GM21526 (cell line): Measurements from ENCODE around the gene SORBS1.

Experiments used
- ATAC-seq: cut with Tn5 transposase; IDR thresholded peaks from one replicate; pipeline ENCODE4 v1.9.1; 2021; ENCODE audit warnings: moderate library complexity; ENCODE audit not compliant: unreplicated experiment, low FRiP score

Gene SORBS1

GRCh38 chr10:95332666-95333249 is 228.4 kb downstream of the SORBS1 start:
- no peak for ATAC-seq

GRCh38 chr10:95331596-95332130 is 229.5 kb downstream of the SORBS1 start:
- no peak for ATAC-seq

GRCh38 chr10:95330966-95331453 is 230.2 kb downstream of the SORBS1 start:
- ATAC-seq: no peak

DNA sequence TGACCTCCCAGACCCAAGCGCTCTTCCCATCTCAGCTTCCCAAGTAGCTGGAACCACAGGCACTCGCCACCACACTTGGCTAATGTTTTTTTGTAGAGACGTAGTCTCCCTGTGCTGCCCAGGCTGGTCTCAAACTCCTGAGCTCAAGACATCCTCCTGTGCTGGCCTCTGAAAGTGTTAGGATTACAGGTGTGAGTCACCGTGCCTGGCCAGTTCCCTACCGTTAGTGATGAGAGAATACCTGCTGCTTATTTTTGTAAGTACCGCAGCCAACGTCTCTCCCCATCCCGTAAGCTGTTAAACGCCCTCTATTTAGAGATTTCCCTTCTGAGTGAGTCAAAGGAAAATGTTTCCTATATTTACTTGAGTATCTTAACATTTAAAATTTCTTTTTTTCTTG is 231.9 kb downstream of the SORBS1 start:
- ATAC-seq: no peak

DNA sequence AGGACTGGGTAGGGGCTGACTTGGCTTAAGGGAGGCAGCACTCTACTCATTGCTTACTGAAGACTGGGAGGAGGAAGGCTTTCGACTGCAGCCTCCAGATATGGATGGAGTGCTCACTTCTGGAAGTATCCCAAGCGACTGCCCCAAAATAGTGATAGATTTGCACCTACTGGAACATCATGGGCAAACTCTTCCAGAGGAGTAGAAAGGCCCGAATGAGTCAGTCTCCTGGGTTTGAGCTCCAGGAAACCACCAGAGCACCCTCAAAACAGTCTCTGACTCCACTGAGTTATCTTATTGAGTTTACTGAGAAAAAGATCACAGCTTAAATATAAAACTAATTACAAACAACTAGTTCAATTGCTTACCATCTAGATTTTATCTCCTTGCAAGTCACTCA is 233.2 kb downstream of the SORBS1 start:
- ATAC-seq: no peak

DNA sequence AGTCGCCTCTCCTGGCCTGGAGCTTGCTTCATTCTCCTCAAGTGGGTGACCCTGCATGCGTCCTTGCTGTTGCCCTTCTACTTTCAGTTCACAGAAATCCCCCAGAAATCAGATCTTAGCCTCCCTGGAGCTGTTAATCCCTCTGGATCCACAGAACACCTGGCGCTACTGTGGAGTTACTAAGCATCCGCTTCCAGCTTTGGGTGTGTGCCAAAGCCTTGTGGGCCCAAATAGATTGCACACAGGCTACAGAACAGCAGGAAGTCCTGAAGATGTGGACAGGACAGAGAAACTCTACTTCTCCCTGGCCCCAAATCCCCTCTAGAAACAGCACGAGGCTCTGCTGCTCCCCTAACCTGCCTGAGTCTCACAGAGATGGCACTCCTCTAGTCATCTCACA is 233.8 kb downstream of the SORBS1 start:
- no peak for ATAC-seq

DNA sequence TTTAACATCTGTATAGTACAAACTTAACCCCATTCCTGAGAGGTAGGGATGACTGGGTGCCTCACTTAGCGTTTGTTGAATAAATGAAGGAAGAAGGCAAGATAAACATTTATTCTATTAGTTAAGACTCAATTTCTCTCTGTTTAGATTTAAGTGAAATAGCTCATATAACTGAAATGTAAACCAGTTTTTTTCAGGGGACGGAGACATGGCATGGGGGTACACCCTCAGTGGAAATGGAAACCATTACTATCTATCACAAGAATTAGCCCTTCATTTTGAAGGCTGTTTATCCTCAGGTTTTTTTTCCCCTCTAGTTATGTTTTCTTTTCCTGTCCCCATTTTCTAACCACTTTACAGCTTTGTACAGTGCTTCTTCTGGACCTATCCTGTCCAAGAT is 234.8 kb downstream of the SORBS1 start:
- ATAC-seq: no peak

- ATAC-seq: no peak
Observed at GRCh38 chr10:95325863-95326262, 235.3 kb downstream of the SORBS1 start.

GRCh38 chr10:95324436-95325268 is 236.5 kb downstream of the SORBS1 start:
- no peak for ATAC-seq

DNA sequence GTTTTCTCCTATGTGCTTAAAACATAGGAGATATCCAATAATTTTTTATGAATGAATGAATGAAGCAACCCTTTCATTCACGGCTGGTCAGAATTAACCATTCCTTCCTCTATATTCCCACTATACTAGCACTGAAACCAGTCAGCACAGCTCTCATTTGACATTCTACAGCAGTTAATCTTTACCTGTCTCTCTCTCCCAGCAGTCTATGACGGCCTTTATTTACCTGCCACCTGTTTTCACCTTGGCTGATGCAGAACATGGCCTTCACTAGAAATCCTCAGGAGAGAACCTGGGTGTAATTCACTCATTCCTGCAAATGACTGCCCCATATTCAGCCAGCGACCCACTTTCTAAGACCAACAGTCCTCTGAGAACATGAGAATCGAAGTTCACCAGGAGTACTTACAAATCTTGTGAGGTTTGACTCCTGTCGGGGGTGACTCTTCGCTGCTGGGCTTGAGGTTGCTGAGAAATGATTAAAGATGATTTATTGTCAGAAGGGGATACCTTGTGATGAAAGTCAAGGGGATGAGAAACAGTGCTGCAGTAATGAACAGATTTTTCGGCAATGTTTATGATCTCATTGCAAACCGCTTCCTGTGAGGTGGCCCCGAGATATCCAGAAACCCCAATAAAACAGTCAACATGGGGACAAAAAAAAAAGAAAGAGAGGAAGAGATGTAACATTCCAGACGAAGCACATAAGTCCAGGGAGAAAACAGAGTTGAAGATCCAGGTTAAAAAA is 239.4 kb downstream of the SORBS1 start:
- no peak for ATAC-seq

- no peak for ATAC-seq
Observed at GRCh38 chr10:95319239-95319638, 241.9 kb downstream of the SORBS1 start.

DNA sequence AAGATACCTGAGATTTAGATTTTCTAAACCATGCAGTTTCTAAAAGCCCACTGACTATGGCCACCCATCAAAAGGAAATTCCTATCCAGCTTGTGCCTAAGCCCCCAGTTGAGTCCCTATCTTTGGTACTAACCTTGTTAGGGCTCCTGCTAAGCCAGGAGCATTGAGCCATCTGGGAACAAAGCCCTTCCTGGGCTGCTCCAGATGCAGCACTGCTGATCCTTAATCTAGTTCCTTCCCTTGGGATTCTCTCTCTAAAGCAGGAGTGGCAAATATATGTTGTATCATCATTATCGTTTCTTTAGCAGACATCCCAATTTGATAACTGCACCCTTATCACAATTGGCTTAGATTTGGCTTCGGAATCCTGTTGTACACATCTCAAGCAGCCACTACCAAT is 245.7 kb downstream of the SORBS1 start:
- ATAC-seq: no peak

DNA sequence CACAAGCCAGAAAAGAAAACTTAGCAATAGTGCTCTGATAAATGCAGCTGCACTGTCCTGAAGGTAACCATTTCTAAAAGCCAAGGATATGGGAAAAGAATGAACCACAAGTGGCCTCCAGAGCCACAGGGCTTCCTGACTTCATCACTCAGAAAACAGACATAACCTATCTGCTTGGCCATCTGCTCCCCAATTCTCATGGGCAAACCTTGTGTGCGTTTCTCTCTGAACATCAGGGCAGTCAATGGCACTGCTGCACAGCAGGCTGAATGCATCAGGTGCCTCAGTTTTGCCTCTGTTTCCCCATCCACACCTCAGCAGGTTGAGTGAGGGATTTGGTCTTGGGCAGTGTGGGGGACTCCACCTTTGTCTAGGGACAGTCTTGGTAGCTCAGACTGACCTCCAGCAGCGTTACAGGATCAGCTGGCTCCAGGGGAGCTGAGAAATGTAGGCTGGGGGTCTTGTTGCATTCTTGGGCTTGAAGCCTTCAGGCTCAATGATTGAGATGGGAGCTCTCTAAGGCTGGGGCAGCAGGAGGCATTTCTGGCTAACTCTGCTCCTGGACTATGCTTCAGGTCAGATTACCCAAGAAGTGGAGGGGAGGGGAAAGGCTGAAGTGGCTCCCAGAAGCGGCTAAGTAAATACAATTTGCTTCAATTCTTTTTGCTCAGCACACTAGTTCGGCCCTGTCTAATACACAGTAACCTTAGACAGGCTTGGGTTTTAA is 246.8 kb downstream of the SORBS1 start:
- ATAC-seq: no peak

- no peak for ATAC-seq
Observed at GRCh38 chr10:95312986-95313495, 248.1 kb downstream of the SORBS1 start.

- no peak for ATAC-seq
Observed at GRCh38 chr10:95312257-95312656, 248.9 kb downstream of the SORBS1 start.

GRCh38 chr10:95309958-95310357 is 251.2 kb downstream of the SORBS1 start:
- ATAC-seq: no peak

DNA sequence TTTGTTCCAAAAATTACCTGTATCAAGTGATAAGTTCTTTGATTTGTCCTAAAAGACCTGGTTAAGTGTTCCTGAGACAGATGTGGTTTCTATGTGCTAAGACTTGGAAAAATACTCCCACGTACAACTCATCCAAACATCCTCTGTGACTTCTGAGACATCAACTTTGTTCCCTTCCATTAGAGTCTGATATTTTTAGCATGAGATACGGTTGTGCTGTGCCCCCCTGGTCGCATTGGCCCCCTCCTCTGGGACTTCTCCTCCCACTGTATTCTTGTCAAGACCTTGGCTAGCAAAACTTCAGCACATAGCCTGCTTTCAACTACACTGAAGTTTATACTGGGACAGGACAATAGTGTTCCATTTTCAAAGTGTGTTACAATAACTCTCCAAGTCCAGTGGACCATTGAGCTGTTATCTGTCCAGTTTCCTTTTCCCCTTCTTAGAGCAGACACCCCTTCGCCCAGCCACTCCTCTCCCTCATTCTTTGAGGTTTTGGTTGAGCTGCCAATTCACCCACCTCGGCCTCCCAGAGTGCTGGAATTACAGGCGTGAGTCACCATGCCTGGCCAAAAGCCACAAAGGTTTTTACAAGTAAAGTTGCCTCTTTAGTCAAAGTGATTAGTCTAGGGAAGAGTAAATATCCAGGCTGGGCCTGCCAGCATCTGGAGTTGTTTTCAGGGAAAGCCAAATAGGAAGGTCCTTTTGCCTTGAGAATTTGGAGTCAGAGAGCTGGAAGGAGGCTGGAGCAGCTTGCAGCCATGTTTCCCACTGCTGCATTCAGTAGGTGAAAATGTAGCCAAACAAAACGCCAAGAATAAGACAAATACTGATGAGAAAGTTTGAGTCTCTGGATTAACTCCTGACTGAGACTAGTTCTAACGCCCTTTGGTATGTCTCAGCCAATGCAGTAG is 252.5 kb downstream of the SORBS1 start:
- no peak for ATAC-seq

- ATAC-seq: no peak
Observed at GRCh38 chr10:95306851-95307250, 254.3 kb downstream of the SORBS1 start.

DNA sequence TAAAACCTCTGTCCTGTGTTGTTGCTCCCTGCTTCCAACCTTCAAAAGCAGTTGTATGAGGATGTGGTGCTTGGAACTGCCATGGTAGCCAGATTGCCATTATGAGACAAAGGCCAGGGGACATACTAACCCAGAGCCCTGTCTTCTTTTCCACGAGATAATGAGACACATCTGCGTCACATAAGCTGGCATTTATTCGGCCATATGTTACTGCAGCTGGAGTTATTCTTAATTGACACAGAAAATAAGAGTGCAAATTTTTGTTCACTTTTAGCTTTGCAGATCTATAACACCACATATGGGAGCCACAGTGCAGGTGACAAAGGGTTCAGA is 254.9 kb downstream of the SORBS1 start:
- ATAC-seq: no peak
